K562 (cell line): ENCODE results near the gene DAAM1. TPM values are rescaled to one million over a fixed set of nuclear protein-coding genes. Genes with fewer than 3 reads are reported as not detected.

Source experiments
- ARID1B ChIP-seq: fragments of 450-650 bp; IDR thresholded peaks from 2 replicates; pipeline ENCODE4 v1.6.1; 2016; ENCODE audit warnings: antibody characterized with exemption, mild to moderate bottlenecking, inconsistent platforms
- BCOR ChIP-seq: fragments of 450-650 bp; IDR thresholded peaks from 2 replicates; pipeline ENCODE4 v1.6.1; 2016
- COPS2 ChIP-seq: fragments of 450-650 bp; conservative IDR thresholded peaks from 2 replicates; pipeline ENCODE4 v1.6.1; 2016; ENCODE audit warnings: mild to moderate bottlenecking, moderate library complexity
- CREB1 ChIP-seq, 2 experiments: sonication (generic) in 1 of 2; formaldehyde crosslinking in 1 of 2; IDR thresholded peaks; 2 replicates each; pipeline versions ENCODE4 v1.6.1 to v1.8.0; 2012 to 2022; ENCODE audit warnings: inconsistent platforms in 1 of 2, mild to moderate bottlenecking in 1 of 2, missing genetic modification reagents in 1 of 2, moderate library complexity in 1 of 2
- ETV1 ChIP-seq: fragments of 450-650 bp; conservative IDR thresholded peaks from 2 replicates; pipeline ENCODE4 v1.6.1; 2016; ENCODE audit warnings: missing genetic modification characterization, control low read depth, low read depth, missing compliant biosample characterization
- GABPB1 ChIP-seq: sonication (generic); formaldehyde crosslinking; IDR thresholded peaks from 2 replicates; pipeline ENCODE4 v1.8.0; 2022; ENCODE audit warnings: mild to moderate bottlenecking, missing genetic modification reagents
- NCOR1 ChIP-seq: fragments of 450-650 bp; IDR thresholded peaks from 2 replicates; pipeline ENCODE4 v1.6.1; 2016; ENCODE audit warnings: mild to moderate bottlenecking, moderate library complexity
- NUFIP1 ChIP-seq: fragments of 450-650 bp; IDR thresholded peaks from 2 replicates; pipeline ENCODE4 v1.6.1; 2018; ENCODE audit not compliant: partially characterized antibody
- PHF8 ChIP-seq: fragments of 200-600 bp; sonication (generic); IDR thresholded peaks from 2 replicates; pipeline ENCODE4 v1.6.1; 2012; ENCODE audit warnings: mixed run types, mild to moderate bottlenecking, inconsistent platforms, low read length, moderate library complexity, borderline replicate concordance
- PML ChIP-seq: IDR thresholded peaks from 2 replicates; pipeline ENCODE4 v1.6.1; 2012; ENCODE audit warnings: low read length, inconsistent platforms
- RBFOX2 ChIP-seq: fragments of 200-400 bp; formaldehyde crosslinking; IDR thresholded peaks from 2 replicates; pipeline ENCODE4 v1.6.1; 2017; ENCODE audit warnings: low read depth, mild to moderate bottlenecking, low read length, moderate library complexity
- RBM22 ChIP-seq: fragments of 200-400 bp; formaldehyde crosslinking; IDR thresholded peaks from 2 replicates; pipeline ENCODE4 v1.6.1; 2018; ENCODE audit warnings: low read length, low read depth; ENCODE audit not compliant: poor library complexity, severe bottlenecking
- SNIP1 ChIP-seq: fragments of 450-650 bp; IDR thresholded peaks from 2 replicates; pipeline ENCODE4 v1.7.1; 2017; ENCODE audit warnings: low read depth, mild to moderate bottlenecking
- SOX6 ChIP-seq: fragments of 450-650 bp; IDR thresholded peaks from 2 replicates; pipeline ENCODE4 v1.6.1; 2014; ENCODE audit warnings: mild to moderate bottlenecking
- polyA plus RNA-seq, 8 experiments: library from polyadenylated mRNA; depleted of rRNA in 4 of 8; stranded (reverse) in 5 of 8; unstranded in 3 of 8; fragments of >200 nt; fragmentation: Nextera tagmentation in 2 of 8; fragmentation: Illumina TruSeq in 1 of 8; extraction: Ambion mirVana in 2 of 8; extraction: Trizol in 1 of 8; gene quantifications; 2 replicates each; pipeline versions ENCODE4 v1.2.1 to v1.2.3, GENCODE V29; 2011 to 2014; ENCODE audit warnings: inconsistent platforms in 1 of 8, missing spikeins in 1 of 8
- total RNA-seq, 7 experiments: library from RNA; depleted of rRNA in 6 of 7; stranded (reverse); fragments of >200 nt in 6 of 7; fragmentation: Illumina TruSeq in 2 of 7; extraction: Trizol in 2 of 7; gene quantifications; 2 replicates each; pipeline versions ENCODE4 v1.2.1 to v1.2.3, GENCODE V29; 2011 to 2021; ENCODE audit warnings: low replicate concordance in 1 of 7
- TF ChIP-seq, protein P1 (sequence below): conservative IDR thresholded peaks from 2 replicates; pipeline ENCODE4 v1.6.1; 2011; ENCODE audit warnings: low read depth, mild to moderate bottlenecking, low read length; ENCODE audit not compliant: control insufficient read depth
- TF ChIP-seq, protein P2 (sequence below): sonication (generic); formaldehyde crosslinking; IDR thresholded peaks from 2 replicates; pipeline ENCODE4 v1.8.0; 2022; ENCODE audit warnings: mild to moderate bottlenecking, missing genetic modification reagents, borderline replicate concordance
- TF ChIP-seq, protein P3 (sequence below), 2 experiments: fragments of 450-650 bp; conservative IDR thresholded peaks; 2 replicates each; pipeline ENCODE4 v1.6.1; 2017; ENCODE audit warnings: mild to moderate bottlenecking in 2 of 2, moderate library complexity in 2 of 2
- TF ChIP-seq, protein P4 (sequence below), 2 experiments: fragments of 250-450 bp in 1 of 2; fragments of 450-650 bp in 1 of 2; sonication (Bioruptor Pico) in 1 of 2; IDR thresholded peaks; 2 replicates each; pipeline versions ENCODE4 v1.6.1 to v1.8.0; 2016 to 2021; ENCODE audit warnings: mild to moderate bottlenecking in 2 of 2, moderate library complexity in 2 of 2, missing compliant biosample characterization in 1 of 2, missing genetic modification characterization in 1 of 2
- TF ChIP-seq, protein P5 (sequence below): sonication (generic); formaldehyde crosslinking; IDR thresholded peaks from 2 replicates; pipeline ENCODE4 v1.8.1; 2023; ENCODE audit warnings: mild to moderate bottlenecking, missing genetic modification reagents

Gene DAAM1
- total and polyA plus RNA-seq, 9 of the 15 experiments (the other 6 are each of a cell fraction or from before 2014, with no cell fraction given) = 3.6 to 11.6 (median 6.7) TPM

DNA sequence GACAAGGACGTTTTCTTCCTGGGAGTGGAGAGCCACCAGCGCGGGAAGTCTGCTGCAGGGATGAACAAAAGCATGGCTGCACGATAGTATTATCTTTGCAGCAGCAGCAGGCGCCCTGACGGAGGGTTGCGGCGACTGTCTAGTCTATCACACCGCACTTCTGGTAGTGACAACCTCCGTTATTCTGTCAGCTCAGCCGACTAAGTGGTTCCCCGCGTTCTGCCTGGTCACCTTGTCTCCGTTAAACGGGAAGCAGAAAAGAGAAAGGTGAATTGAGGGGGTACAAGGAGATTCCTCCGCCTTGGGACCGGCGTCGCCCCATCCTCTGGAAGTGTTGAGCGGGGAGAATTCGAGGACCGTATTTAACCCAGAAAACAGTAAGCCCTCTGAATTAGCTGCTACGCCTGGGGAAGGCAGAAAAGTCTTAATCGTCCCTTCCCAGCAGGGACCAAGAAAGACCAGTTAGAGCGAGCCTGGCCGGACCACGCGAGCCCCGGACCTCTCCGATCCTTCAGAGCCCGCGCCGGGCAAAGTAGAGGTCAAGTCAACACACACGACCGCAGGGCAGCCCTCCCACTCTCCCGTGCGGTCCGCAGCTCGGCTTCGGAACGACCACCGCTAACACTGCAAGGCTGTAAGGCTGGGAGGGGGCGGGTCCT lies 536 bp upstream of the DAAM1 start (continued):
- TF ChIP-seq, protein P1, sequence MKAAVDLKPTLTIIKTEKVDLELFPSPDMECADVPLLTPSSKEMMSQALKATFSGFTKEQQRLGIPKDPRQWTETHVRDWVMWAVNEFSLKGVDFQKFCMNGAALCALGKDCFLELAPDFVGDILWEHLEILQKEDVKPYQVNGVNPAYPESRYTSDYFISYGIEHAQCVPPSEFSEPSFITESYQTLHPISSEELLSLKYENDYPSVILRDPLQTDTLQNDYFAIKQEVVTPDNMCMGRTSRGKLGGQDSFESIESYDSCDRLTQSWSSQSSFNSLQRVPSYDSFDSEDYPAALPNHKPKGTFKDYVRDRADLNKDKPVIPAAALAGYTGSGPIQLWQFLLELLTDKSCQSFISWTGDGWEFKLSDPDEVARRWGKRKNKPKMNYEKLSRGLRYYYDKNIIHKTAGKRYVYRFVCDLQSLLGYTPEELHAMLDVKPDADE = peak; percentile 39; the same call in 1 of the 2 replicates
- TF ChIP-seq, protein P2, sequence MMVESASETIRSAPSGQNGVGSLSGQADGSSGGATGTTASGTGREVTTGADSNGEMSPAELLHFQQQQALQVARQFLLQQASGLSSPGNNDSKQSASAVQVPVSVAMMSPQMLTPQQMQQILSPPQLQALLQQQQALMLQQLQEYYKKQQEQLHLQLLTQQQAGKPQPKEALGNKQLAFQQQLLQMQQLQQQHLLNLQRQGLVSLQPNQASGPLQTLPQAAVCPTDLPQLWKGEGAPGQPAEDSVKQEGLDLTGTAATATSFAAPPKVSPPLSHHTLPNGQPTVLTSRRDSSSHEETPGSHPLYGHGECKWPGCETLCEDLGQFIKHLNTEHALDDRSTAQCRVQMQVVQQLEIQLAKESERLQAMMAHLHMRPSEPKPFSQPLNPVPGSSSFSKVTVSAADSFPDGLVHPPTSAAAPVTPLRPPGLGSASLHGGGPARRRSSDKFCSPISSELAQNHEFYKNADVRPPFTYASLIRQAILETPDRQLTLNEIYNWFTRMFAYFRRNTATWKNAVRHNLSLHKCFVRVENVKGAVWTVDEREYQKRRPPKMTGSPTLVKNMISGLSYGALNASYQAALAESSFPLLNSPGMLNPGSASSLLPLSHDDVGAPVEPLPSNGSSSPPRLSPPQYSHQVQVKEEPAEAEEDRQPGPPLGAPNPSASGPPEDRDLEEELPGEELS (CRISPR knock-in tag) = no peak
- TF ChIP-seq RBM22 (no peak), SOX6 (peak; percentile 79), PML (peak; percentile 61), COPS2 (no peak), ETV1 (tag) (no peak), NCOR1 (peak; percentile 88), PHF8 (peak; percentile 66; the same call in 1 of the 2 replicates), GABPB1 (CRISPR knock-in tag) (0 out of 2 replicates have a peak, but pooled peaks have one; percentile 33), CREB1 (IDR thresholded peaks at IDR 0.05) (peak; percentile 56), CREB1 (CRISPR knock-in tag; IDR thresholded peaks at IDR 0.05) (no peak), BCOR (peak; percentile 72), ARID1B (peak; percentile 90), SNIP1 (peak; percentile 70; the same call in 1 of the 2 replicates), RBFOX2 (peak; percentile 63), NUFIP1 (no peak)
- TF ChIP-seq, protein P3, sequence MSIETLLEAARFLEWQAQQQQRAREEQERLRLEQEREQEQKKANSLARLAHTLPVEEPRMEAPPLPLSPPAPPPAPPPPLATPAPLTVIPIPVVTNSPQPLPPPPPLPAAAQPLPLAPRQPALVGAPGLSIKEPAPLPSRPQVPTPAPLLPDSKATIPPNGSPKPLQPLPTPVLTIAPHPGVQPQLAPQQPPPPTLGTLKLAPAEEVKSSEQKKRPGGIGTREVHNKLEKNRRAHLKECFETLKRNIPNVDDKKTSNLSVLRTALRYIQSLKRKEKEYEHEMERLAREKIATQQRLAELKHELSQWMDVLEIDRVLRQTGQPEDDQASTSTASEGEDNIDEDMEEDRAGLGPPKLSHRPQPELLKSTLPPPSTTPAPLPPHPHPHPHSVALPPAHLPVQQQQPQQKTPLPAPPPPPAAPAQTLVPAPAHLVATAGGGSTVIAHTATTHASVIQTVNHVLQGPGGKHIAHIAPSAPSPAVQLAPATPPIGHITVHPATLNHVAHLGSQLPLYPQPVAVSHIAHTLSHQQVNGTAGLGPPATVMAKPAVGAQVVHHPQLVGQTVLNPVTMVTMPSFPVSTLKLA (conservative IDR thresholded peaks at IDR 0.05) = peak in 1 of 2 experiments; percentile 37; a peak in 1 of 4 replicates
- TF ChIP-seq, protein P4, sequence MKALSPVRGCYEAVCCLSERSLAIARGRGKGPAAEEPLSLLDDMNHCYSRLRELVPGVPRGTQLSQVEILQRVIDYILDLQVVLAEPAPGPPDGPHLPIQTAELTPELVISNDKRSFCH (CRISPR knock-in tag; IDR thresholded peaks at IDR 0.05) = no peak
- TF ChIP-seq, protein P4 (tag; IDR thresholded peaks at IDR 0.05) = 0 out of 2 replicates have a peak, but pooled peaks have one; percentile 24
- TF ChIP-seq, protein P5, sequence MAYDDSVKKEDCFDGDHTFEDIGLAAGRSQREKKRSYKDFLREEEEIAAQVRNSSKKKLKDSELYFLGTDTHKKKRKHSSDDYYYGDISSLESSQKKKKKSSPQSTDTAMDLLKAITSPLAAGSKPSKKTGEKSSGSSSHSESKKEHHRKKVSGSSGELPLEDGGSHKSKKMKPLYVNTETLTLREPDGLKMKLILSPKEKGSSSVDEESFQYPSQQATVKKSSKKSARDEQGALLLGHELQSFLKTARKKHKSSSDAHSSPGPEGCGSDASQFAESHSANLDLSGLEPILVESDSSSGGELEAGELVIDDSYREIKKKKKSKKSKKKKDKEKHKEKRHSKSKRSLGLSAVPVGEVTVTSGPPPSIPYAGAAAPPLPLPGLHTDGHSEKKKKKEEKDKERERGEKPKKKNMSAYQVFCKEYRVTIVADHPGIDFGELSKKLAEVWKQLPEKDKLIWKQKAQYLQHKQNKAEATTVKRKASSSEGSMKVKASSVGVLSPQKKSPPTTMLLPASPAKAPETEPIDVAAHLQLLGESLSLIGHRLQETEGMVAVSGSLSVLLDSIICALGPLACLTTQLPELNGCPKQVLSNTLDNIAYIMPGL (CRISPR knock-in tag) = no peak
